Uterus (tissue), 2 donors: ENCODE results near the gene CCIN.

Experiments
- CTCF ChIP-seq, 4 experiments: fragments of 200-600 bp in 2 of 4; fragments of 450-650 bp in 2 of 4; sonication (generic) in 2 of 4; IDR thresholded peaks; one replicate each; pipeline ENCODE4 v1.5.1; 2016 to 2019; ENCODE audit warnings: antibody characterized with exemption in 4 of 4, mild to moderate bottlenecking in 2 of 4, moderate library complexity in 1 of 4
- POLR2A ChIP-seq, 2 donors: fragments of 450-650 bp; IDR thresholded peaks; one replicate each; pipeline ENCODE4 v1.6.1; 2016; ENCODE audit warnings: antibody characterized with exemption in 2 of 2, mild to moderate bottlenecking in 1 of 2, moderate library complexity in 1 of 2

- no peak for TF ChIP-seq CTCF (IDR thresholded peaks at IDR 0.05)
- no peak for TF ChIP-seq POLR2A (IDR thresholded peaks at IDR 0.05)
Measured at GRCh38 chr9:36191290-36191645, 22.1 kb downstream of the CCIN start.
